Trophoblast cell (in vitro differentiated cells and primary cell): ENCODE results near the gene E4F1.

ENCODE experiments used
- DNase-seq, 2 donors: peaks; one replicate each; pipeline ENCODE4 v3.0.0-alpha.2; 2016
- H2AFZ ChIP-seq: 2 replicates; pipeline ENCODE4 v1.6.1; 2013; ENCODE audit warnings: low read length, moderate library complexity, mild to moderate bottlenecking; ENCODE audit not compliant: insufficient read depth, poor library complexity
- H2AK5ac ChIP-seq: 2 replicates; pipeline ENCODE4 v1.6.1; 2013; ENCODE audit warnings: mild to moderate bottlenecking, low read length
- H2BK120ac ChIP-seq: 2 replicates; pipeline ENCODE4 v1.6.1; 2013; ENCODE audit warnings: low read length, mild to moderate bottlenecking, moderate library complexity; ENCODE audit not compliant: insufficient read depth, poor library complexity
- H2BK12ac ChIP-seq: 2 replicates; pipeline ENCODE4 v1.6.1; 2013; ENCODE audit warnings: mild to moderate bottlenecking, low read length, moderate library complexity
- H2BK5ac ChIP-seq: 2 replicates; pipeline ENCODE4 v1.6.1; 2013; ENCODE audit warnings: low read length, low read depth, moderate library complexity, mild to moderate bottlenecking; ENCODE audit not compliant: poor library complexity
- H3K14ac ChIP-seq: 2 replicates; pipeline ENCODE4 v1.6.1; 2013; ENCODE audit warnings: mild to moderate bottlenecking, low read length
- H3K18ac ChIP-seq: 2 replicates; pipeline ENCODE4 v1.6.1; 2013; ENCODE audit warnings: mild to moderate bottlenecking, low read length
- H3K23ac ChIP-seq: 2 replicates; pipeline ENCODE4 v1.6.1; 2013; ENCODE audit warnings: low read length
- H3K27ac ChIP-seq: 2 replicates; pipeline ENCODE4 v1.5.1; 2013; ENCODE audit warnings: low read depth, mild to moderate bottlenecking, inconsistent platforms, low read length, moderate library complexity
- H3K27me3 ChIP-seq: 2 replicates; pipeline ENCODE4 v1.6.1; 2013; ENCODE audit warnings: inconsistent platforms, mild to moderate bottlenecking, low read length, moderate library complexity; ENCODE audit not compliant: insufficient read depth
- H3K36me3 ChIP-seq, 2 experiments: 1 replicate in 1 of 2; 2 replicates in 1 of 2; pipeline ENCODE4 v1.6.1; 2013; ENCODE audit warnings: low read length in 2 of 2, mild to moderate bottlenecking in 2 of 2, moderate library complexity in 1 of 2; ENCODE audit not compliant: insufficient read depth in 2 of 2, control insufficient read depth in 1 of 2
- H3K4ac ChIP-seq: 2 replicates; pipeline ENCODE4 v1.6.1; 2013; ENCODE audit warnings: low read depth, mild to moderate bottlenecking, low read length, moderate library complexity
- H3K4me1 ChIP-seq, 2 experiments: 1 replicate in 1 of 2; 2 replicates in 1 of 2; pipeline ENCODE4 v1.6.1; 2013; ENCODE audit warnings: low read length in 2 of 2, mild to moderate bottlenecking in 2 of 2, moderate library complexity in 1 of 2; ENCODE audit not compliant: insufficient read depth in 2 of 2, control insufficient read depth in 1 of 2
- H3K4me2 ChIP-seq: 2 replicates; pipeline ENCODE4 v1.6.1; 2013; ENCODE audit warnings: inconsistent platforms, mild to moderate bottlenecking, low read length, moderate library complexity
- H3K4me3 ChIP-seq: 2 replicates; pipeline ENCODE4 v1.5.1; 2013; ENCODE audit warnings: mild to moderate bottlenecking, low read depth, low read length, inconsistent platforms
- H3K79me1 ChIP-seq: one replicate; pipeline ENCODE4 v1.6.1; 2013; ENCODE audit warnings: low read length
- H3K79me2 ChIP-seq: 2 replicates; pipeline ENCODE4 v1.6.1; 2013; ENCODE audit warnings: low read length, mild to moderate bottlenecking; ENCODE audit not compliant: control insufficient read depth, insufficient read depth, poor library complexity
- H3K9ac ChIP-seq: 2 replicates; pipeline ENCODE4 v1.6.1; 2013; ENCODE audit warnings: mild to moderate bottlenecking, low read length
- H3K9me3 ChIP-seq: 2 replicates; pipeline ENCODE4 v1.6.1; 2013; ENCODE audit warnings: low read depth, mild to moderate bottlenecking, control low read depth, inconsistent platforms, low read length; ENCODE audit not compliant: insufficient read depth
- H4K12ac ChIP-seq: 2 replicates; pipeline ENCODE4 v1.6.1; 2013; ENCODE audit warnings: low read depth, mild to moderate bottlenecking, low read length, moderate library complexity
- H4K8ac ChIP-seq: 2 replicates; pipeline ENCODE4 v1.6.1; 2013; ENCODE audit warnings: low read depth, mild to moderate bottlenecking, low read length, moderate library complexity
- H4K91ac ChIP-seq: one replicate; pipeline ENCODE4 v1.6.1; 2013; ENCODE audit warnings: low read depth, mild to moderate bottlenecking, low read length, moderate library complexity
- WGBS: extraction: QIAGEN DNeasy Blood & Tissue Kit; methylation state at CpG from one replicate; pipeline ENCODE4 v1.1.7; 2013; ENCODE audit warnings: missing lambda C conversion rate; ENCODE audit not compliant: insufficient read length, insufficient coverage; ENCODE audit errors: extremely low coverage; 5-methylcytosine and 5-hydroxymethylcytosine counted together

The E4F1 gene

DNA sequence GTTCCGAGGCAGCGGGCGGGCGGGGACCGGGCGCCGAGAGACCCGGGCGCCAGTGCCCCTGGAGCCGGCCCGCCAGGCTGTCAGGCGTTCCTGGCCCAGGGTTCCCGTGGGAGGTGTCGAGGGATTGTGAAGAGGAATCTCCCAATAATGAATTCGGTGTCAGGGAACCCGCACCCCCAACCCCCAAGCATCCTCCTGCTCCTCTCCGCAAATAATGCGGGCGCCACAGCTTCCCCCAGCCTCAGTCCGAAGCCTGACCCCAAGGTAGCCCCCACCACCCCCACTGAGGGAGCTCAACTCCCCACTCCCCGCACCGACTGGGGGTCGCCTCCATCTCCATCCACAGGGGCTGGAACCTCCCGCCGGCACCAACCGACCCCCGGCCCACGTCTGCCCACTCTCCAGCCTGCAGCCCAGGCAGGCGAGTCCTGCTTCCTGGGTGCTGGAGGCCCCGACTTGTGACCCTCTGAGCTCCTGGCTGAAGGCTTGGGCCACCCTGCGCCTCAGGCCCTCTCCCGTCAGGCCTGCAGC is 26.3 kb upstream of the E4F1 start:
- no peak overlapping the region for H3K9ac ChIP-seq
- DNase-seq = no peak
- peaks cover 3% of the 10 kb centered on the region for H3K9me3 ChIP-seq
- no peaks in the 10 kb centered on the region for H3K36me3 ChIP-seq
- H3K4me3 ChIP-seq = no peak overlapping the region
- H3K4me1 ChIP-seq = no peaks in the 10 kb centered on the region
- H4K8ac ChIP-seq = no peak overlapping the region
- no peak overlapping the region for H3K4ac ChIP-seq
- H2BK120ac ChIP-seq = no peak overlapping the region
- no CpG with 5 or more reads among the region's 32 CpGs for WGBS
- no peak overlapping the region for H2BK5ac ChIP-seq
- peaks cover 30% of the 10 kb centered on the region for H3K27me3 ChIP-seq
- no peak overlapping the region for H3K27ac ChIP-seq
- no peaks in the 10 kb centered on the region for H3K79me1 ChIP-seq
- H3K14ac ChIP-seq = no peak overlapping the region
- H2AK5ac ChIP-seq = no peak overlapping the region
- no peak overlapping the region for H3K18ac ChIP-seq
- peak overlapping the region; percentile 67 for H3K4me2 ChIP-seq
- H3K79me2 ChIP-seq = no peaks in the 10 kb centered on the region
- H2AFZ ChIP-seq = peak overlapping the region; percentile 27
- H4K91ac ChIP-seq = no peak overlapping the region
- no peak overlapping the region for H3K23ac ChIP-seq
- H4K12ac ChIP-seq = no peak overlapping the region
- no peak overlapping the region for H2BK12ac ChIP-seq

DNA sequence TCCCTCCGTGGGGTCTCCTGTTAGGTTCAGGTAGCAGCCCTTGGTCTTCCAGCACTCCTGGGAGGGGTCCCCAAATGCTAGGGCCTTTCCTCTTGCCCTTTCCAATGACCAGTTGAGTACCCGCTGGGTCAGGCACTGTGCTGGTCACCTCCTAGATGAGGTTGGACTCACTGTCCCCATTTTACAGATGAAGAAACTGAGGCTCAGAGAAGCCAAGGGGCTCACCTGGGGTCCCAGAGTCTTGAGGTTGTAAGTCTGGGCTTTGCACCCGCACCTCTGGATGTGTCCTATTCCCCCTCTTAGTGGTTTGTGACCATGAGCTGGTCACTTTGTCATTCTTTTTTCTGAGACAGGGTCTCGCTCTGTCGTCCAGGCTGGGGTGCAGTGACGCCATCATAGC is 25.6 kb upstream of the E4F1 start:
- Histone ChIP-seq H2AK5ac (no peak overlapping the region), H2BK5ac (no peak overlapping the region), H2BK120ac (no peak overlapping the region), H3K9me3 (peaks cover 3% of the 10 kb centered on the region), H3K4ac (no peak overlapping the region), H3K27ac (no peak overlapping the region), H3K18ac (no peak overlapping the region), H4K12ac (no peak overlapping the region), H4K91ac (no peak overlapping the region), H3K79me1 (no peaks in the 10 kb centered on the region), H2BK12ac (no peak overlapping the region), H3K4me2 (no peak overlapping the region), H3K9ac (no peak overlapping the region), H3K79me2 (no peaks in the 10 kb centered on the region), H3K36me3 (no peaks in the 10 kb centered on the region), H3K4me1 (no peaks in the 10 kb centered on the region), H2AFZ (no peak overlapping the region), H3K4me3 (no peak overlapping the region), H3K27me3 (peaks cover 30% of the 10 kb centered on the region), H3K23ac (no peak overlapping the region), H3K14ac (no peak overlapping the region), H4K8ac (no peak overlapping the region)
- no CpG with 5 or more reads among the region's 6 CpGs for WGBS
- DNase-seq = no peak

DNA sequence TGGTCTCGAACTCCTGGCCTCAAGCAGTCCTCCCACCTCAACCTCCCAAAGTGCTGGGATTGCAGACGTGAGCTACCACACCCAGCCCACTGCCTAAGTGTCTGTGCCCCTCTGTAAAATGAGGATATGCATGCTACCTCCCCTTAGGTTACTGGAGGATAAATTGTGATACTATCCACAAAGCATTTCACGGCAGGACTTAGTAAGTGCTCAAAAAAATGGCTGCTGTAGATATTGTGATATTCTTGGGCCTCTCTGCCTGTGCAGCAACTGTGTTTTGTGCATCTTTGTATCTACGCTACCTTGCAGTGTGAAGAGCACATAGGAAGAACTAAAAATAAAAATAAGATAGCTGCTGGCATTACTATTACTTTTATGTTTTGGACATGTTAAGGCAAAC is 25.1 kb upstream of the E4F1 start:
- H3K9ac ChIP-seq = no peak overlapping the region
- no peak overlapping the region for H4K8ac ChIP-seq
- H3K79me1 ChIP-seq = no peaks in the 10 kb centered on the region
- H3K4me2 ChIP-seq = no peak overlapping the region
- no peak overlapping the region for H3K23ac ChIP-seq
- H3K4ac ChIP-seq = no peak overlapping the region
- no peak for DNase-seq
- H2BK120ac ChIP-seq = no peak overlapping the region
- H2BK5ac ChIP-seq = no peak overlapping the region
- H3K9me3 ChIP-seq = peaks cover 3% of the 10 kb centered on the region
- H4K91ac ChIP-seq = no peak overlapping the region
- no peaks in the 10 kb centered on the region for H3K36me3 ChIP-seq
- no peak overlapping the region for H2BK12ac ChIP-seq
- no peak overlapping the region for H4K12ac ChIP-seq
- no peaks in the 10 kb centered on the region for H3K79me2 ChIP-seq
- no peak overlapping the region for H3K4me3 ChIP-seq
- H3K4me1 ChIP-seq = no peaks in the 10 kb centered on the region
- H3K27ac ChIP-seq = no peak overlapping the region
- peaks cover 30% of the 10 kb centered on the region for H3K27me3 ChIP-seq
- no CpG with 5 or more reads among the region's 4 CpGs for WGBS
- no peak overlapping the region for H3K14ac ChIP-seq
- no peak overlapping the region for H2AFZ ChIP-seq
- no peak overlapping the region for H2AK5ac ChIP-seq
- H3K18ac ChIP-seq = no peak overlapping the region

DNA sequence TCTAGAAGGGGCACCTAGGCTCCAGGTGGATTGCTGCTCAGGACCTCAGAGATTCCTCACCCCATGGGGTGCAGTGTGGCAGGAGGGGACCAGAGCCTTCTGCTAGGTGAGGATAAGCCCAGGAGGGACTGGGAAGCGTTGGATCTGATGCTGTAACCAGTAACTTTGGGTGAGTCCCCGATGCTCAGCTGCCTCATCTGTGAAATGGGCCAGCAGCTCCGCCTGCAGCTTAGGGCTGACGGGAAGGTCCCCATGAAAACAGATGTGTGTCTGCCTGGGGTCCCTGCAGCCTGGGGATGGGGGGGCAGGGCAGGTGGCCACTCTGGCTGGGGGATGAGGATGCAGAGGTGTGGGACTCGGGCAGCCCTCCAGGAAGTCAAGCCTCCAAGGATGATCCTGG is 24.3 kb upstream of the E4F1 start:
- H3K4ac ChIP-seq = no peak overlapping the region
- H2BK5ac ChIP-seq = no peak overlapping the region
- no peak overlapping the region for H3K14ac ChIP-seq
- H3K79me1 ChIP-seq = no peaks in the 10 kb centered on the region
- H3K4me3 ChIP-seq = no peak overlapping the region
- H2BK120ac ChIP-seq = no peak overlapping the region
- no peak overlapping the region for H3K23ac ChIP-seq
- no peak overlapping the region for H3K18ac ChIP-seq
- no peaks in the 10 kb centered on the region for H3K36me3 ChIP-seq
- no CpG with 5 or more reads among the region's 5 CpGs for WGBS
- H2BK12ac ChIP-seq = no peak overlapping the region
- no peaks in the 10 kb centered on the region for H3K79me2 ChIP-seq
- no peak overlapping the region for H2AFZ ChIP-seq
- H4K8ac ChIP-seq = no peak overlapping the region
- H4K91ac ChIP-seq = no peak overlapping the region
- H4K12ac ChIP-seq = no peak overlapping the region
- no peak for DNase-seq
- peaks cover 3% of the 10 kb centered on the region for H3K9me3 ChIP-seq
- no peak overlapping the region for H3K4me2 ChIP-seq
- no peak overlapping the region for H2AK5ac ChIP-seq
- no peak overlapping the region for H3K9ac ChIP-seq
- no peaks in the 10 kb centered on the region for H3K4me1 ChIP-seq
- H3K27me3 ChIP-seq = peaks cover 30% of the 10 kb centered on the region
- no peak overlapping the region for H3K27ac ChIP-seq
